Liver (tissue), 9 donors: ENCODE results near the gene MARS1. TPM values are rescaled to one million over a fixed set of nuclear protein-coding genes. Genes with fewer than 3 reads are reported as not detected.

Experiments
- DNase-seq: peaks from one replicate; pipeline ENCODE4 v3.0.0-alpha.2; 2017; ENCODE audit warnings: low spot score
- H3K27ac ChIP-seq, 2 donors: one replicate each; pipeline ENCODE4 v1.7.0; 2013; ENCODE audit warnings: inconsistent platforms in 2 of 2, low read length in 2 of 2, control low read depth in 1 of 2, low read depth in 1 of 2, mild to moderate bottlenecking in 1 of 2
- H3K27me3 ChIP-seq, 4 donors: one replicate each; pipeline versions ENCODE4 v1.6.1 to v1.7.0; 2013; ENCODE audit warnings: low read length in 3 of 4, inconsistent platforms in 1 of 4, mild to moderate bottlenecking in 1 of 4, moderate library complexity in 1 of 4; ENCODE audit not compliant: control insufficient read depth in 4 of 4, insufficient read depth in 4 of 4
- H3K36me3 ChIP-seq, 4 donors: one replicate each; pipeline versions ENCODE4 v1.6.1 to v1.7.0; 2013; ENCODE audit warnings: low read length in 3 of 4, mild to moderate bottlenecking in 3 of 4, low read depth in 1 of 4, moderate library complexity in 1 of 4; ENCODE audit not compliant: control insufficient read depth in 4 of 4, insufficient read depth in 3 of 4
- H3K4me1 ChIP-seq, 4 donors: one replicate each; pipeline versions ENCODE4 v1.6.1 to v1.7.0; 2013; ENCODE audit warnings: low read length in 3 of 4, mild to moderate bottlenecking in 3 of 4, moderate library complexity in 1 of 4; ENCODE audit not compliant: control insufficient read depth in 4 of 4, insufficient read depth in 4 of 4
- H3K4me3 ChIP-seq, 3 donors: one replicate each; pipeline versions ENCODE4 v1.6.1 to v1.7.0; 2013; ENCODE audit warnings: low read length in 3 of 3, control low read depth in 1 of 3, low read depth in 1 of 3, mild to moderate bottlenecking in 1 of 3
- H3K9ac ChIP-seq, 2 donors: one replicate each; pipeline ENCODE4 v1.7.0; 2013; ENCODE audit warnings: low read length in 2 of 2, mild to moderate bottlenecking in 2 of 2, moderate library complexity in 2 of 2, control low read depth in 1 of 2, low read depth in 1 of 2
- H3K9me3 ChIP-seq, 4 donors: one replicate each; pipeline versions ENCODE4 v1.6.1 to v1.7.0; 2013; ENCODE audit warnings: low read length in 3 of 4; ENCODE audit not compliant: control insufficient read depth in 4 of 4
- EGR1 ChIP-seq, 2 donors: IDR thresholded peaks; 2 replicates each; pipeline ENCODE4 v1.6.1; 2016 to 2018; ENCODE audit warnings: antibody characterized with exemption in 2 of 2, low read depth in 2 of 2
- FOXA1 ChIP-seq: IDR thresholded peaks from 2 replicates; pipeline ENCODE4 v1.6.1; 2016; ENCODE audit warnings: antibody characterized with exemption
- FOXA2 ChIP-seq: IDR thresholded peaks from 2 replicates; pipeline ENCODE4 v1.6.1; 2016; ENCODE audit warnings: antibody characterized with exemption
- GABPA ChIP-seq, 2 donors: IDR thresholded peaks in 1 of 2; conservative IDR thresholded peaks in 1 of 2; 2 replicates each; pipeline ENCODE4 v1.6.1; 2016; ENCODE audit warnings: antibody characterized with exemption in 2 of 2, mild to moderate bottlenecking in 1 of 2, moderate library complexity in 1 of 2
- HNF4A ChIP-seq, 2 donors: conservative IDR thresholded peaks; 2 replicates each; pipeline ENCODE4 v1.6.1; 2016; ENCODE audit warnings: antibody characterized with exemption in 2 of 2, mild to moderate bottlenecking in 2 of 2
- HNF4G ChIP-seq: IDR thresholded peaks from 2 replicates; pipeline ENCODE4 v1.6.1; 2016; ENCODE audit warnings: antibody characterized with exemption
- JUND ChIP-seq, 2 donors: IDR thresholded peaks; 2 replicates each; pipeline ENCODE4 v1.6.1; 2016; ENCODE audit warnings: antibody characterized with exemption in 2 of 2
- RAD21 ChIP-seq, 2 donors: IDR thresholded peaks; 2 replicates each; pipeline ENCODE4 v1.6.1; 2016; ENCODE audit warnings: antibody characterized with exemption in 2 of 2, mild to moderate bottlenecking in 2 of 2
- RXRA ChIP-seq, 2 donors: IDR thresholded peaks; 2 replicates each; pipeline ENCODE4 v1.6.1; 2017 to 2018; ENCODE audit warnings: antibody characterized with exemption in 2 of 2, mild to moderate bottlenecking in 1 of 2
- SP1 ChIP-seq: IDR thresholded peaks from 2 replicates; pipeline ENCODE4 v1.6.1; 2018; ENCODE audit warnings: antibody characterized with exemption, mild to moderate bottlenecking
- TAF1 ChIP-seq: conservative IDR thresholded peaks from 2 replicates; pipeline ENCODE4 v1.6.1; 2016; ENCODE audit warnings: antibody characterized with exemption, mild to moderate bottlenecking
- WGBS: extraction: QIAGEN DNeasy Blood & Tissue Kit; methylation state at CpG from one replicate; pipeline ENCODE4 v1.1.7; 2013; 5-methylcytosine and 5-hydroxymethylcytosine counted together
- polyA plus RNA-seq, 2 donors: library from polyadenylated mRNA; stranded (reverse) in 1 of 2; unstranded in 1 of 2; fragments of 200-250 nt in 1 of 2; fragments of >200 nt in 1 of 2; fragmentation: Nextera tagmentation in 1 of 2; extraction: Ambion mirVana in 1 of 2; gene quantifications; one replicate each; pipeline versions ENCODE4 v1.2.1 to v1.2.3, GENCODE V29; 2013 to 2015
- total RNA-seq, 2 donors: library from RNA; depleted of rRNA; stranded (reverse); fragments of >200 nt; gene quantifications; one replicate each; pipeline ENCODE4 v1.2.3, GENCODE V29; 2014
- TF ChIP-seq, protein P1 (sequence below): IDR thresholded peaks from 2 replicates; pipeline ENCODE4 v1.6.1; 2016; ENCODE audit warnings: antibody characterized with exemption
- TF ChIP-seq, protein P2 (sequence below): IDR thresholded peaks from 2 replicates; pipeline ENCODE4 v1.6.1; 2016; ENCODE audit warnings: antibody characterized with exemption
- TF ChIP-seq, protein P3 (sequence below): fragments of 150-350 bp; IDR thresholded peaks from 2 replicates; pipeline ENCODE4 v1.5.1; 2017; ENCODE audit warnings: improper control_type of control experiment, low read depth, low read length; ENCODE audit not compliant: missing input control
- TF ChIP-seq, protein P4 (sequence below): IDR thresholded peaks from 2 replicates; pipeline ENCODE4 v1.6.1; 2016; ENCODE audit warnings: antibody characterized with exemption, mild to moderate bottlenecking
- donor health status: healthy.
- donor health status: healthy.
- donor health status: healthy.
- donor health status: healthy.
- donor health status: healthy.

MARS1 gene
- total and polyA plus RNA-seq, 4 donors = 43.9 to 83.3 (median 56.0) TPM

DNA sequence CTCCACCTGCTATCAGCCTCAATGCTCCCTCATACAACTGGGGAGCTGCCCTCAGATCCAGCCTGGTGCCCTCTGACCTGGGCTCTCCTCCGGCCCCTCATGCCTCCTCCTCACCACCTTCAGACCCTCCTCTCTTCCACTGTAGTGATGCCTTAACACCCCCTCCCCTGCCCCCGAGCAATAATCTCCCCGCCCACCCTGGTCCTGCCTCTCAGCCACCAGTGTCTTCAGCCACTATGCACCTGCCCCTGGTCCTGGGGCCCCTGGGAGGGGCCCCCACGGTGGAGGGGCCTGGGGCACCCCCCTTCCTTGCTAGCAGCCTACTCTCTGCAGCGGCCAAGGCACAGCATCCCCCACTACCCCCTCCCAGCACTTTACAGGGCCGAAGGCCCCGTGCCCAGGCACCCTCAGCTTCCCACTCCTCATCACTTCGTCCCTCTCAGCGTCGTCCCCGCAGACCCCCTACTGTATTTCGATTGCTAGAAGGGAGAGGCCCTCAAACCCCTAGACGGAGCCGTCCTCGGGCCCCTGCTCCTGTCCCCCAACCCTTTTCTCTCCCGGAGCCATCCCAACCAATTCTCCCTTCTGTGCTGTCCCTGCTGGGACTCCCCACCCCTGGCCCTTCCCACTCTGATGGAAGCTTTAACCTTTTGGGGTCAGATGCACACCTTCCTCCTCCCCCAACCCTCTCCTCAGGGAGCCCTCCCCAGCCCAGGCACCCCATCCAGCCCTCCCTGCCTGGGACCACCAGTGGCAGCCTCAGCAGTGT lies 37.9 kb downstream of the MARS1 start:
- TF ChIP-seq, protein P1, sequence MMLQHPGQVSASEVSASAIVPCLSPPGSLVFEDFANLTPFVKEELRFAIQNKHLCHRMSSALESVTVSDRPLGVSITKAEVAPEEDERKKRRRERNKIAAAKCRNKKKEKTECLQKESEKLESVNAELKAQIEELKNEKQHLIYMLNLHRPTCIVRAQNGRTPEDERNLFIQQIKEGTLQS = no peak
- TF ChIP-seq GABPA (IDR thresholded peaks at IDR 0.05 in 1 of 2, conservative IDR thresholded peaks at IDR 0.05 in 1 of 2) (no peak), RAD21 (IDR thresholded peaks at IDR 0.05) (no peak), TAF1 (no peak), FOXA2 (no peak), HNF4G (no peak), SP1 (no peak), HNF4A (conservative IDR thresholded peaks at IDR 0.05) (no peak), RXRA (IDR thresholded peaks at IDR 0.05) (no peak), FOXA1 (no peak), EGR1 (IDR thresholded peaks at IDR 0.05; ENCODE audit: low read depth in 2 of 2) (no peak), JUND (IDR thresholded peaks at IDR 0.05) (no peak)
- TF ChIP-seq, protein P2, sequence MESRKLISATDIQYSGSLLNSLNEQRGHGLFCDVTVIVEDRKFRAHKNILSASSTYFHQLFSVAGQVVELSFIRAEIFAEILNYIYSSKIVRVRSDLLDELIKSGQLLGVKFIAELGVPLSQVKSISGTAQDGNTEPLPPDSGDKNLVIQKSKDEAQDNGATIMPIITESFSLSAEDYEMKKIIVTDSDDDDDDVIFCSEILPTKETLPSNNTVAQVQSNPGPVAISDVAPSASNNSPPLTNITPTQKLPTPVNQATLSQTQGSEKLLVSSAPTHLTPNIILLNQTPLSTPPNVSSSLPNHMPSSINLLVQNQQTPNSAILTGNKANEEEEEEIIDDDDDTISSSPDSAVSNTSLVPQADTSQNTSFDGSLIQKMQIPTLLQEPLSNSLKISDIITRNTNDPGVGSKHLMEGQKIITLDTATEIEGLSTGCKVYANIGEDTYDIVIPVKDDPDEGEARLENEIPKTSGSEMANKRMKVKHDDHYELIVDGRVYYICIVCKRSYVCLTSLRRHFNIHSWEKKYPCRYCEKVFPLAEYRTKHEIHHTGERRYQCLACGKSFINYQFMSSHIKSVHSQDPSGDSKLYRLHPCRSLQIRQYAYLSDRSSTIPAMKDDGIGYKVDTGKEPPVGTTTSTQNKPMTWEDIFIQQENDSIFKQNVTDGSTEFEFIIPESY = no peak
- TF ChIP-seq, protein P3, sequence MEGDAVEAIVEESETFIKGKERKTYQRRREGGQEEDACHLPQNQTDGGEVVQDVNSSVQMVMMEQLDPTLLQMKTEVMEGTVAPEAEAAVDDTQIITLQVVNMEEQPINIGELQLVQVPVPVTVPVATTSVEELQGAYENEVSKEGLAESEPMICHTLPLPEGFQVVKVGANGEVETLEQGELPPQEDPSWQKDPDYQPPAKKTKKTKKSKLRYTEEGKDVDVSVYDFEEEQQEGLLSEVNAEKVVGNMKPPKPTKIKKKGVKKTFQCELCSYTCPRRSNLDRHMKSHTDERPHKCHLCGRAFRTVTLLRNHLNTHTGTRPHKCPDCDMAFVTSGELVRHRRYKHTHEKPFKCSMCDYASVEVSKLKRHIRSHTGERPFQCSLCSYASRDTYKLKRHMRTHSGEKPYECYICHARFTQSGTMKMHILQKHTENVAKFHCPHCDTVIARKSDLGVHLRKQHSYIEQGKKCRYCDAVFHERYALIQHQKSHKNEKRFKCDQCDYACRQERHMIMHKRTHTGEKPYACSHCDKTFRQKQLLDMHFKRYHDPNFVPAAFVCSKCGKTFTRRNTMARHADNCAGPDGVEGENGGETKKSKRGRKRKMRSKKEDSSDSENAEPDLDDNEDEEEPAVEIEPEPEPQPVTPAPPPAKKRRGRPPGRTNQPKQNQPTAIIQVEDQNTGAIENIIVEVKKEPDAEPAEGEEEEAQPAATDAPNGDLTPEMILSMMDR = no peak
- TF ChIP-seq, protein P4, sequence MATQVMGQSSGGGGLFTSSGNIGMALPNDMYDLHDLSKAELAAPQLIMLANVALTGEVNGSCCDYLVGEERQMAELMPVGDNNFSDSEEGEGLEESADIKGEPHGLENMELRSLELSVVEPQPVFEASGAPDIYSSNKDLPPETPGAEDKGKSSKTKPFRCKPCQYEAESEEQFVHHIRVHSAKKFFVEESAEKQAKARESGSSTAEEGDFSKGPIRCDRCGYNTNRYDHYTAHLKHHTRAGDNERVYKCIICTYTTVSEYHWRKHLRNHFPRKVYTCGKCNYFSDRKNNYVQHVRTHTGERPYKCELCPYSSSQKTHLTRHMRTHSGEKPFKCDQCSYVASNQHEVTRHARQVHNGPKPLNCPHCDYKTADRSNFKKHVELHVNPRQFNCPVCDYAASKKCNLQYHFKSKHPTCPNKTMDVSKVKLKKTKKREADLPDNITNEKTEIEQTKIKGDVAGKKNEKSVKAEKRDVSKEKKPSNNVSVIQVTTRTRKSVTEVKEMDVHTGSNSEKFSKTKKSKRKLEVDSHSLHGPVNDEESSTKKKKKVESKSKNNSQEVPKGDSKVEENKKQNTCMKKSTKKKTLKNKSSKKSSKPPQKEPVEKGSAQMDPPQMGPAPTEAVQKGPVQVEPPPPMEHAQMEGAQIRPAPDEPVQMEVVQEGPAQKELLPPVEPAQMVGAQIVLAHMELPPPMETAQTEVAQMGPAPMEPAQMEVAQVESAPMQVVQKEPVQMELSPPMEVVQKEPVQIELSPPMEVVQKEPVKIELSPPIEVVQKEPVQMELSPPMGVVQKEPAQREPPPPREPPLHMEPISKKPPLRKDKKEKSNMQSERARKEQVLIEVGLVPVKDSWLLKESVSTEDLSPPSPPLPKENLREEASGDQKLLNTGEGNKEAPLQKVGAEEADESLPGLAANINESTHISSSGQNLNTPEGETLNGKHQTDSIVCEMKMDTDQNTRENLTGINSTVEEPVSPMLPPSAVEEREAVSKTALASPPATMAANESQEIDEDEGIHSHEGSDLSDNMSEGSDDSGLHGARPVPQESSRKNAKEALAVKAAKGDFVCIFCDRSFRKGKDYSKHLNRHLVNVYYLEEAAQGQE = no peak
- WGBS = 88% methylated on average over 16 of the region's 16 CpGs
- H3K4me3 ChIP-seq = no peak overlapping the region
- H3K4me1 ChIP-seq = peaks cover 9 to 34% (median 24%) of the 10 kb centered on the region in 4 donors
- H3K9me3 ChIP-seq = no peaks in the 10 kb centered on the region
- H3K9ac ChIP-seq = no peak overlapping the region
- H3K27me3 ChIP-seq = no peaks in the 10 kb centered on the region
- peaks cover 17 to 43% (median 32%) of the 10 kb centered on the region in 4 donors for H3K36me3 ChIP-seq
- DNase-seq = no peak
- H3K27ac ChIP-seq = no peak overlapping the region
